ES-I3 (cell line): ENCODE measurements around the gene DFFB.
"Not testable (repeated sequence)": the region's sequence is repeated elsewhere in the genome, so short reads cannot be mapped to it uniquely, and the experiment has no call there.

Source experiments
- H3K36me3 ChIP-seq: 2 replicates; pipeline ENCODE4 v1.6.1; 2013; ENCODE audit warnings: mild to moderate bottlenecking, low read length, control low read depth, moderate library complexity; ENCODE audit not compliant: insufficient read depth
- H3K4me1 ChIP-seq: 2 replicates; pipeline ENCODE4 v1.6.1; 2013; ENCODE audit warnings: mild to moderate bottlenecking, control low read depth, low read length; ENCODE audit not compliant: insufficient read depth
- H3K9ac ChIP-seq: 2 replicates; pipeline ENCODE4 v1.6.1; 2013; ENCODE audit warnings: low read depth, mild to moderate bottlenecking, low read length, moderate library complexity
- H3K9me3 ChIP-seq: 2 replicates; pipeline ENCODE4 v1.6.1; 2013; ENCODE audit warnings: mild to moderate bottlenecking, low read length, moderate library complexity; ENCODE audit not compliant: control insufficient read depth, insufficient read depth

Gene DFFB

GRCh38 chr1:3856923-3857790, at the start of gene DFFB, which contains the start of gene CEP104:
Gene DFFB, plus strand, starts transcription at chr1:3857476. Its CDS starts 128 bp downstream, at chr1:3857604.
Gene CEP104, minus strand, starts transcription at chr1:3857211. Its CDS starts 4,804 bp downstream, at chr1:3852407.
- Histone ChIP-seq H3K9me3 (no peaks in the 10 kb centered on the region), H3K36me3 (no peaks in the 10 kb centered on the region; the same call in 1 of the 2 replicates), H3K9ac (peak within 1 kb of the TSS; percentile 87), H3K4me1 (no peaks in the 10 kb centered on the region)

GRCh38 chr1:3807769-3808168, 49.5 kb upstream of the DFFB start:
- Histone ChIP-seq H3K36me3 (no peaks in the 10 kb centered on the region), H3K9ac (no peak overlapping the region), H3K4me1 (no peaks in the 10 kb centered on the region), H3K9me3 (no peaks in the 10 kb centered on the region)

- Histone ChIP-seq H3K4me1 (no peaks in the 10 kb centered on the region), H3K9me3 (no peaks in the 10 kb centered on the region), H3K9ac (no peak overlapping the region), H3K36me3 (no peaks in the 10 kb centered on the region)
Observed at GRCh38 chr1:3809680-3810079, 47.6 kb upstream of the DFFB start.

- H3K9ac ChIP-seq, H3K4me1 ChIP-seq, H3K9me3 ChIP-seq, H3K36me3 ChIP-seq: not testable (repeated sequence)
Observed at GRCh38 chr1:3810149-3810761, 47.0 kb upstream of the DFFB start.

- no peak overlapping the region; the same call in 1 of the 2 replicates for H3K9ac ChIP-seq
- no peaks in the 10 kb centered on the region; the same call in 1 of the 2 replicates for H3K36me3 ChIP-seq
- H3K9me3 ChIP-seq, result no peaks in the 10 kb centered on the region
- H3K4me1 ChIP-seq, result no peaks in the 10 kb centered on the region
Observed at GRCh38 chr1:3811595-3811911, 45.7 kb upstream of the DFFB start.

GRCh38 chr1:3814065-3814464, 43.2 kb upstream of the DFFB start:
- no peaks in the 10 kb centered on the region for H3K9me3 ChIP-seq
- no peaks in the 10 kb centered on the region; the same call in 1 of the 2 replicates for H3K36me3 ChIP-seq
- H3K9ac ChIP-seq, result no peak overlapping the region
- no peaks in the 10 kb centered on the region for H3K4me1 ChIP-seq

GRCh38 chr1:3814771-3815561, 42.3 kb upstream of the DFFB start:
- no peak overlapping the region for H3K9ac ChIP-seq
- no peaks in the 10 kb centered on the region for H3K9me3 ChIP-seq
- no peaks in the 10 kb centered on the region for H3K4me1 ChIP-seq
- H3K36me3 ChIP-seq, result no peaks in the 10 kb centered on the region; the same call in 1 of the 2 replicates

GRCh38 chr1:3816331-3817137, 40.7 kb upstream of the DFFB start:
- H3K36me3 ChIP-seq, result no peaks in the 10 kb centered on the region; the same call in 1 of the 2 replicates
- H3K4me1 ChIP-seq, result no peaks in the 10 kb centered on the region
- H3K9ac ChIP-seq, result no peak overlapping the region
- no peaks in the 10 kb centered on the region for H3K9me3 ChIP-seq

GRCh38 chr1:3817138-3817740, 40.0 kb upstream of the DFFB start:
- no peaks in the 10 kb centered on the region; the same call in 1 of the 2 replicates for H3K36me3 ChIP-seq
- H3K9ac ChIP-seq, result no peak overlapping the region
- no peaks in the 10 kb centered on the region for H3K9me3 ChIP-seq
- no peaks in the 10 kb centered on the region for H3K4me1 ChIP-seq

GRCh38 chr1:3817821-3818597, 39.3 kb upstream of the DFFB start:
- H3K9ac ChIP-seq, result no peak overlapping the region
- no peaks in the 10 kb centered on the region for H3K9me3 ChIP-seq
- H3K4me1 ChIP-seq, result no peaks in the 10 kb centered on the region
- H3K36me3 ChIP-seq, result no peaks in the 10 kb centered on the region; the same call in 1 of the 2 replicates

GRCh38 chr1:3819771-3820200, 37.5 kb upstream of the DFFB start:
- Histone ChIP-seq H3K4me1 (no peaks in the 10 kb centered on the region), H3K9ac (no peak overlapping the region), H3K36me3 (no peaks in the 10 kb centered on the region; the same call in 1 of the 2 replicates), H3K9me3 (no peaks in the 10 kb centered on the region)

- Histone ChIP-seq H3K9ac (no peak overlapping the region), H3K9me3 (no peaks in the 10 kb centered on the region), H3K36me3 (peaks cover 2% of the 10 kb centered on the region), H3K4me1 (no peaks in the 10 kb centered on the region)
Observed at GRCh38 chr1:3820316-3820715, 37.0 kb upstream of the DFFB start.

- H3K4me1 ChIP-seq, result no peaks in the 10 kb centered on the region
- no peaks in the 10 kb centered on the region for H3K9me3 ChIP-seq
- H3K9ac ChIP-seq, result no peak overlapping the region
- H3K36me3 ChIP-seq, result peaks cover 6% of the 10 kb centered on the region; the same call in 1 of the 2 replicates
Observed at GRCh38 chr1:3821004-3821403, 36.3 kb upstream of the DFFB start.
